HG02678 (cell line): ENCODE measurements around the gene STAB1.
A peak's percentile ranks its signal among the peaks of the same experiment; 100 is the strongest.

ENCODE experiments used
- ATAC-seq: cut with Tn5 transposase; IDR thresholded peaks from one replicate; pipeline ENCODE4 v1.9.1; 2021; ENCODE audit warnings: mild to moderate bottlenecking, moderate library complexity; ENCODE audit not compliant: unreplicated experiment

STAB1 gene

DNA sequence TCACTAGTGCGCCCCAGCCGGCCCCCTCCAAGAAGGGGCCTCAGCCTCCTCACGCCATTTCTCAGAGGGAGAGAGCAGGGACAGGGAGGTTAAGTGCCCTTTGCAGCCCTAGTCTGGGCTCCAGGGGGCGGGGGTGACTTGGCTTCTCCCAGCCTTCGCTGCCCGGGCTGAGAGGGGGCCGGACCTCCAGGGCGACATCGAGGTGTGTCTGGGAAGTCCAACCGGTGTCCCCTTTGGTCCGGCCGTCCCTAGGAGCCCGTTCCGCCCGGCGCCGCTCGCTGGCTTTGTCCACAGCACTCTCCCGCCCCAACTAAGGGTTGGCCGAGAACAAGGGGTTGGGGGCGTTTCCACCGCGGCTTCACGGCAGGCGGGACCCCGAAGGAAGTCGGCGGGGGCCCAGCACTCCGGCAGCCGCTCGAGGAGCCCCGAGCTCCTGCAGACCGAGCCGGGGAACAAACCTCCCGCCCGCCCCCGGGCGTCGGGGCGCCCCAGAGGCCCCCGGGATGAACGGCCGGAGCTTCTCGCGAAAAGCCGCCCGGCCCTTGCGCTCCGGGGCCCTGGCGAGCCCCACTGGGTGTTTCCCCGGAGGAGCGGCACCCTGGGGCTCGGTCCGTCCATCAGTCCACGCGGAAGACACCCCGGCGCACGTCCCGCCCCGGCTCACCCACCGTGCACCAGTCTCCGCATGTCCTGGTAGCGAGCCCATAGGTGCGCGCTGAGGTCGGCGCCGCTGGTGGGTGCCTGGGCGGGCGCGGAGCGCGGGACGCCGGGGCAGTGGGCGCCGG, 37.9 kb downstream of the STAB1 start:
- ATAC-seq: no peak

DNA sequence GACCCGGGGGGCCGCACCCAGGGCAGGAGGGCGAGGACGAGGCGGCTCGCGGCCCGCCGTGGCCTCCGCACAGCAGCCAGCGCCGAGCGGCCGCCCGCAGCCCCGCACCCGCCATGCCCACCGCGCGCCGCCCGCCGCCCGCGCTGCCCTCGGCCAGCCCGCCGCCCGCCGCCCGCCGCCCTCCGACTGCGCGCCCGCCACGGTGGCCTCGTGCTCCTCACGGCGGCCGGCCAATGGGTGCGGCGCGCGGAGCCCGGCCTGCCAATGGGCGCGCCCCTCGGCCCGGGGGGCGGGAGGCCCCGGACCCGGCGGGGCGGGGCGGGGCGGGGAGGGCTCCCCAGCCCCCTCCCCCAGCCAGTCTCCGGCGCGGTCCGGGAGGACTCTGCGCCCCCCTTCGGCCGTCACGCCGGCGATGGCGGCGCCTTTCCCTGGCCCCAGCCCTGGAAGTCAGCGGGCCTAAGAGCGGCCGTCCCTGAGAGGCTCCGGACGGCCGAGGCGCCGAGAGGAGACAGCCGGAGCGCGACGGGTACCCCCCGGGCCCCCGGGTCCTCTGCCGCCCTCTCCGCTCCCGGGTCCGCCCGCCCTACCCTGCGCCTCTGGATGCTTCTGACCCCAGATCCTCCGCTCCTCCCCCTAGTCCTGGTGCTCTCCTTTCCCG, 38.6 kb downstream of the STAB1 start, which contains the start of gene NT5DC2:
Gene NT5DC2 (minus strand): TSS at position 235 of the 658 bp plus-strand sequence. CDS start 120 bp downstream, at position 115.
- ATAC-seq: peak; percentile 39

GRCh38 chr3:52534281-52535183, 39.4 kb downstream of the STAB1 start:
- no peak for ATAC-seq

DNA sequence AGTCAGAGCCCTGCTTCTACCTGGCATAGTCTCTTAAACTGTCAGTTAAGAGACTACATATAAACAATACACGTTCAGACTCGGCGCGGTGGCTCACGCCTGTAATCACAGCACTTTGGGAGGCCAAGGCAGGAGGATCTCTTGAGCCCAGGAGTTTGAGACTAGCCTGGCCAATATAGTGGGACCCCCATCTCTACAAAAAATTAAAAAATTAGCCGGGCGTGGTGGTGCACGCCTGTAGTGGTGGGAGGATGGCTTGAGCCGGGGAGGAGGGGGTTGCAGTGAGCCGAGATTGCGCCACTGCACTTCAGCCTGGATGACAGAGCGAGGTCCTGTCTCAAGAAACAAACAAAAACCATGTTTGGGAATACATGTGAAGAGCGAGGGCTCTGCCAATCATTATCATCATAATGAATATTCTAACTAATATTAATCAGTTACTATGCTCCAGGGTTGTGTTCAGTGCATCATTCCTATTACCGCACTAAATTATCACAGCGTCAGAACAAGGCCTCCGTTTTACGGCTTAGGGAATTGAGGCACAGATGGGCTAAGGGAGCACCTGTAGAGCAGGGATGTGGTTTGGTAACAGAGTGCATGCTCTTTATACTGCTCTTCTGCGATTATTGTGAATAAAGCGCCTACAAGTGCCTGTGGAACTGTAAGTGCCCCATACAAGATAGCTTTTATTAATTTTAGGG, 40.4 kb downstream of the STAB1 start:
- no peak for ATAC-seq

DNA sequence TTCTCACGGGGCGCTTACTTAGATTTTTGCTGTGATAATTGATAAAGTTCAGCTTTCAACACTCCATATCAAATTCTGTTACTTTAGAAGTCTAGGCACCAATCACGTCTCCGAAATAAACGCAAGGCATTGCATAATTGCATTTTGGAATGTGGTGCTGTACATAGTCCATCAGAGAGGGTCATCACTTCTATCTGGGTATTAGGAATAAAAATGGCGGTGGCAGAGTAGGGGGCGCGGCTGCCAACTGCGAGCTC, 40.9 kb downstream of the STAB1 start:
- ATAC-seq: no peak

DNA sequence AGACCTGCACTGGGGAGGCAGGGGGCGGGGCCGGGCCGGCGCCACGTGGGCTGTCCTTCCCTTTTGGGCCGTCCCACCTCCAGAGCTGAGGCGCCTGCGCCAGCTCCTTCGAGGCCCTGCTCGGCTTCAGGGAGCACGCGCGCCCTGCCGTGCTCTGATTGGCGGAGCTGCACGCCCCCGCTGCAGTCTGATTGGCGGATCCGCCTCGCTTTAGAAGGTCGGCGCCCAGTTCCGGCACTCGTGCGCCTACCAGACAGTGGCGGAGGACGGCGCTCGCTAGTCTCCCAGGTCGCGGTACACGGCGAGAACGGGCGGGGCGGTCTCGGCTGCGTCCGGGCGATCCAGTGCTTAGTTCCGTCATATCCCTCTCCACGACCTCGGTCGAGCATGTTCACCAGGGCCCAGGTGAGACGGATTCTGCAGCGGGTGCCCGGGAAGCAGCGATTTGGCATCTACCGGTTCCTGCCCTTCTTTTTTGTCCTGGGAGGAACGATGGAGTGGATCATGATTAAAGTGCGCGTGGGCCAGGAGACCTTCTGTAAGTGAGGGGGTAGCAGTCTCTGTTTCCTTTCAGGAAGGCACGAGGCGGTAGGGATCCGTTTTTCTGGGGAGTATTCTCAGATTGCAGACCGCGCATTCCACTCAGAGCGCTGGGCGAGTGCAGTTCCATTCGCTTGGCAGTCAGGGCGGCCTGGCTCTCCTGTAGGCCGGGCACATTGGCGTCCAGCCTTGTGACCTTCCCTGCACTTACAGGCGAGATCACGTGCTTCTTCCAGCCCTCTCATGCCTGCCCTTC, 41.4 kb downstream of the STAB1 start, which contains the start of gene UQCC5:
Gene UQCC5 (plus strand): TSS at position 237 of the 796 bp plus-strand sequence. CDS start 151 bp downstream, at position 388.
- peak; percentile 86 for ATAC-seq

- no peak for ATAC-seq
These were observed 42.1 kb downstream of the STAB1 start for GRCh38 chr3:52537165-52537620.

DNA sequence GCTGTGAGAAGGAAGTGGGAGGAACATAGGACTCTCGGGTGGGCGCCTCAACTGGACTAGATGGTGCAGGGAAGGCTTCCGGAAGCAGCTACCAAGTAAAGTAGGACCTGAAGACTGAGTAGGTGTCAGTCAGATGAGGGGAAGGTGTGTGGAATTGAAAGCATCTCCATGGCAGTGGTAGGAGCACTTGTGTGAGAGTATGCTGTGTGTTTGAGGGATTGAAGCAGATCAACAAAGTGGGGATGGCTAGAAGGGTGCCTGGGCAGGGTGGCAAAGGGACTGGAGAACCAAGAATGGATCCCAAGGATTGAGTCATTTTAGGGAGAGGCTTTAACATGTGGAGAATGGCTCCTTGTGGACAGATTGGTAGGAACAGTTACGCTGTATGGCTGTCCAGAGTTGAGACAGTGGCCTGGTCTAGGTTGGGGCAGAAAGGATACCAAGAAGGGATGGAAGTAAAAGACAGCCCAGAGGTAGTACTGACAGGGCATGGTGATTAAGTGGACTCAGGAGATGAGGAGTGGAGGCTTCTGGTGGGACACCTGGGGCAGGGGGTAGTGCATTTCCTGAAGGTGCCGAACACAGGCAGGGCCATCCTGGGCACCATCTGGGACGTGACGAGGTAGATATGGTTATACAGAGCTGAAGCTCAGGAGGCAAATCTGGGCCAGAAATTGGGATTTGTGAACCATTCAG, 42.7 kb downstream of the STAB1 start:
- ATAC-seq: no peak

- no peak for ATAC-seq
These were observed 44.0 kb downstream of the STAB1 start for GRCh38 chr3:52539010-52539653.

- no peak for ATAC-seq
These were observed 45.9 kb downstream of the STAB1 start for GRCh38 chr3:52541050-52541449.

DNA sequence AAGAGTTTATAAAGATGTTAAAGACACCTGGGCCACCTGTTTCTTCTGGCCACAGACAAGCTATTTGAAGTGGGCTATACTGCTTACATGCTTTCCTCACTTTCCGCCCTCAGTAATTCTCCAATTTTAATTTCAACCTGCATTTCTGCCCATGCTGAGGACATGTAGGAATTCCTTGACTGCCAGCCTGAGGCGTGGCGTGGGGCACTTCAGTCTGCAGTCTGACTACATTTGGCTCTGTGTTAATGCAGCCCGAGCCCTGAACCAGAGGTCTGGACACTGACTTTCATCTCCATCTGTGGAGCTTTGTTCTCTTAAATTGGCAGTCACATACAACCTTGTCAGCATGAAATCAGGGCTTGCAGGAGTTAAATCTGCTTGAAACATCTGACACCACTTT, 49.8 kb downstream of the STAB1 start:
- ATAC-seq: no peak

- ATAC-seq: no peak
These were observed 51.2 kb downstream of the STAB1 start for GRCh38 chr3:52546111-52546901.

- ATAC-seq: no peak
These were observed 52.0 kb downstream of the STAB1 start for GRCh38 chr3:52547143-52547542.

DNA sequence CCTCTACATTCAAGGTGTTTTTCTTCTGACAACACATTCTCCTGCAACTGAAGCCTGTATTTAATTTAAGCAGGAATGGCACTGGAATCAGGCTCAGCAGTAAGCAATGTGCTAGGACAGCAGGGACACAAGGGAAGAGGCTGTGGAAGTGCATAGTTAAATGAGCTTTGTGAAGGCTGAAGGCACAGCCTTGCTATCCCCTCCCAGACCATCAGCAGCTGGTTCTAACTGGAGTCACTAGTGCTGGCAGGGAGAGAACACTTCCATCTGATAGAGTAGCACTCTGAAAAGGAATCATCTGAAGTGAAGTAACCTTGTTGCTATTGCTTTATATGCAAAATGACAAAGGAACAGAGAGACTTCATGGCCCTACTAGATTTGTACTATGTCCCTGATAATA, 56.0 kb downstream of the STAB1 start:
- no peak for ATAC-seq

- ATAC-seq: no peak
These were observed 57.0 kb downstream of the STAB1 start for GRCh38 chr3:52552089-52552488.

DNA sequence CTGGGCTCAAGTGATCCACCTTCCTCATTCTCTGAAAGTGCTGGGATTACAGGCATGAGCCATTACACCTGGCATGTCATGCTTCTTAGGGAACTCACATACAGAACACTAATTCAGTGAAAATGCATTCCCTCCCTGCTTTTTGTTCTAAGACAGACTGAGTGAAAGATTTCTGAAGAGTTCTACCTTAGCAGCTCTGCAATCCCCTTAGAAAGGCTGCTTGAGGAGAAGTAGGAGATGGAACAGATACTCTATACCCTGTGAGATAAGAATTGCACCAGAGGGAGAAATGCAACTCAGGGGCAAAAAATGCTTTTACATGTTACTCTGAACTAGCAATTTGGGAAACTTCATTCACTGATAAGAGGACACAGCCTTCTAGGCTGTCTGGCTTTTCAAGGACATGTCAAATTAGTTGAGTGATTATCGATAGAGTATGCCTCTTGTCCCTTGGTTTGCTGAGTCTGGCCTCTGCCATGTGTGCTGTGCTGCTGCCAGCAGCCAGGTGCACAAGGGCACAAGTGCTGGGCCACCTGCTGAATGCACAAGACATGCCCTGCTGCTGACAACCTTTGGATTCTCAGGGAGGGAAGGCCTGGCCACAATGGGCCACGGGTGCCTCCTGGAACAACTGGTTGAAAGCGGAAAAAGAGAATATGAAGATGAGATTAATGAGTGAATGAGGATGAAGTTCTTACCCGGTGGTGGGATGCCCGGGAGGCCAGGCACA, 59.1 kb downstream of the STAB1 start:
- ATAC-seq: no peak

- ATAC-seq: no peak
These were observed 59.9 kb downstream of the STAB1 start for GRCh38 chr3:52555056-52555455.
